Measurements from ENCODE around the gene DYNLT2B.
"Not testable (repeated sequence)": the region's sequence is repeated elsewhere in the genome, so short reads cannot be mapped to it uniquely, and the experiment has no call there.

Gene DYNLT2B

DNA sequence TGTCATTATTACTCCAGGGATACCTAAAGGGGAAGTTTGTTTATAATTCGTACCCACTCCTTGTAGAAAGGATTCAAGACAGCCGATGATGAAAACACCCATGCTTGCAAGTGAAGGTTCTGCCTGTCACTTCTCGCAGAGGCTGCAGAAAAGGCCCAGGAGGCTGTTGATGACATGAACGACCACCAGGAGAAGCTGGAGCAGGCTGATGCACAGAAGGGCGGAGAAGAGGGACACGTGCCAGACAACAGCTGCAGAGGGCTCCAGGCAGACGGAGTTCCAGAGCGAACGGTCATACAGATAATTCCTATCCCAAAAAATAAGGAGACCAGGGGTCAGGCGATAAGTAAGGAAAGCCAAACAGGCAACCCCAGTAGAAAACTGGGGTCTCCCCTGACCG lies 5.7 kb upstream of the DYNLT2B start:
- DNase-seq (ENCODE audit: low spot score), result no peak

GRCh38 chr3:196323016-196323415 lies 5.0 kb upstream of the DYNLT2B start:
- no peak for DNase-seq (ENCODE audit: low spot score)

GRCh38 chr3:196321162-196321561 lies 3.1 kb upstream of the DYNLT2B start:
- no peak for DNase-seq (ENCODE audit: low spot score)

DNA sequence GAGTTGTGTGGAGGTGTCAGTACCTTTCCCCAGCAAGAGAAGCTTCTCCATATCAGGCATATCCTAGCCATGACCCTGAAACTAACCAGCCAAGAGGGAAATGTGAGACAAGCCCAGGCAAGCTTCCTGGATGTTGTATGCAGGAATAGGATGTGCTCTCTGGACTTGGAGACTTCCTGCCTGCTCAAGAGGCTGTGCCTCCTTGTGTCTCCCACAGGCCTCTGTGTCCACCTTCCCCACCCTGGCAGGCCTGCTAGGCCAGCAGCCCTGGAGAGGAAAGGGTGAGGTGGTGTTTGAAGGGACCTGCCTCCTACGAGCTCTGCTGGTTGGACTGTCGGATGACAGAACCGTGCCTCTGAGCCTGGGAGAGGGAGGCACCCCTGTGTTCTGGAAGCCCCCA lies 2.1 kb upstream of the DYNLT2B start:
- no peak for DNase-seq (ENCODE audit: low spot score)

GRCh38 chr3:196316799-196317686 lies 997 bp downstream of the DYNLT2B start:
- peak; percentile 66 for DNase-seq (ENCODE audit: low spot score)

- no peak for DNase-seq (ENCODE audit: low spot score)
Observed at GRCh38 chr3:196315821-196316220, 2.2 kb downstream of the DYNLT2B start.

DNA sequence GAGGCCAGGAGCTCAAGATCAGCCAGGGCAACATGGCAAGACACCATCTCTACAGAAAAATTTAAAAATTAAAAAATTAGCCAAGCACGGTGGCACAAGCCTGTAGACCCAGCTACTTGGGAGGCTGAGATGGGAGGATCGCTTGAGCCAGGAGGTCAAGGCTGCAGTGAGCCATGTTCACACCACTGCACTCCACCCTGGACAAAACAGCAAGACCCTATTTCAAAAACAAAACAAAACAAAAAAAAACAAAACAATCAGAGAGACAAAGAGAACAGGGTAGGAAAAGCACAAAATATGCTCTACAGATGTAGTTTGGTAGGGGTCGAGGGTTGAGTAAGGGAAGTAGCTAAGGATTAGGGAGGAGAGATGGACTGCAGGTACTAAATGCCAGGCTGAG lies 3.4 kb downstream of the DYNLT2B start:
- DNase-seq (ENCODE audit: low spot score), result no peak

- not testable (repeated sequence) for DNase-seq (ENCODE audit: low spot score)
Observed at GRCh38 chr3:196314086-196314485, 4.0 kb downstream of the DYNLT2B start.

DNA sequence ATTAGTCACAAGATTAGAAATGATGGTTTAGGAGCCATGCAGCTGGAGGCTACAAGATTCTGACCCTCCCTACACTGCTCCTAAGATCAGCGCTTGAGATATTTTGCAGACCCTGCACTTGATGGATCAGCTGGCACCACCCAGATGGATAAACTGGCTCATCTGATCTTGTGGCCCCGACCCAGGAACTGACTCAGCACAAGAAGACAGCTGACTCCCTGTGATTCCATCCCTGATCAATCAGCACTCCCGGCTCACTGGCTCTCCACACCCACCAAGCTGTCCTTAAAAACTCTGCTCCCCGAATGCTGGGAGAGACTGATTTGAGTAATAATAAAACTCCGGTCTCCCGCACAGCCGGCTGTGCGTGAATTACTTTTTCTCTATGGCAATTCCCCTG lies 15.1 kb downstream of the DYNLT2B start:
- DNase-seq (ENCODE audit: low spot score), result not testable (repeated sequence)

DNA sequence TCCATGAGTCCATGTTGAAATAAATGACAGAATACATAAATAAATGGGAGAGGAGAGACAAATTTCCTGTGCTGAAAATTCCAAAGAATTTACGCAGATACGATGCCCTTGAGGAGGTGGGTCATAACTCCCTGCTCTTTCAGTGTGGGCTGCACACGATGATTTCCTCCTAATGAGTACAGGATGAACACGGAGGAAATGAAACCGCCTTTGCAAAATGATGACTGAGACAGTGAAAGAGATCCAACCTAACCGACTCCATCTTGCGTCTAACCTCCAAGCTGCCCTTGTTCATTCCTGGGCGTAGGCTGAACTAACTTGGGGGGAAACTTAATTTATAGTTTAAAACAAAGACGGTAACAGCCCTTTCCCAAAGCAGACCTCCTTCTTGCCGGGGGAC lies 15.5 kb downstream of the DYNLT2B start:
- not testable (repeated sequence) for DNase-seq (ENCODE audit: low spot score)

GRCh38 chr3:196298521-196298920 lies 19.5 kb downstream of the DYNLT2B start:
- no peak for DNase-seq (ENCODE audit: low spot score)

- DNase-seq (ENCODE audit: low spot score), result peak; percentile 57
Observed at GRCh38 chr3:196292286-196292923, 25.6 kb downstream of the DYNLT2B start.

DNA sequence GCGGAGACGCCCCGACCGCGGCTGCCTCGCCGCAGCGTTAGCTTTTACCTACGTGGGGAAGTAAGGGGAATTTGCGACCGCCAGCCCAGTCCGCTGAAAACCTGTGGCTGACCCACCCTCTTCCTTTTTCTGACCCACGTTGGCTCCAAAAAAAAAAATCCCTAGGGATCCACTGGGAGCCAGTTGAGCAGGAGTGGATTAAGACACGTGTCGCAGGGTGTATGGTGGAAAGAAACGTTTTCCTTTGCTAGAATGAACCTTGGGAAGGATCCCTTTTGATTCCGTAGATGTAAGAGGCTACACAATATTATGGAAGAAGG lies 29.9 kb downstream of the DYNLT2B start:
- no peak for DNase-seq (ENCODE audit: low spot score)

DNA sequence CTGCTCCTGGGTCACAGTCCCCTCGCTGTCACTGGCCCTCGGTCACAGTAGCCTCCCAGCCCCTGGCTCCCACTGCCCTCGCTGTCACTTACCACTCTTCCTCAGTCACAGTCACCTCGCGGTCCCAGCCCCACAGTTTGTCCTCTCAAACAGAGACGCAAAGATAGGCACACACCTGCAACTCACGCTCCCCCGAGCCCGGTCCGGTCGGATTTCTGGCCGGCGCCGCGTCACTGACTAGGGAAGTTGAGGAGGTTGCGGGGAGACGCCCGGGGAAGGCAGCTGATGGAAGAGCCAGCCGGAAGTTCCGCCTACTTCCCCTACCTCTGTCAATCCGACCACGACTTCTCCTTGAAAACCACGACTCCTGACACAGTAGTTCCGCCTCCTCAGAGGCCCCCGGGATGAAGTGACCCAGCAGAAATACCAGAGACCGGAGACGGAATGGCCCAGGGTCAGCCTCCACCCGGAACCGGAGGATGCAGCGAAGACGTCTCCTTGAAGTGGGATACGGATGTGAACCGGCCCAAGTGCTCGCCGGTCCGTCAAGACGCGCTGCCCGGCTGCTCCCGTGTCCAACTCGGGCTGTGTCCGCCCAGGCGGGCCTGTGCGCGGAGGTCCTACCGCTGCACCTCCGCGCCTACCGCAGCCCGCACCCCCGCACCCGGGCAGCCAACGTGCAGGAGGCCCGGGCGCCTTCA lies 30.4 kb downstream of the DYNLT2B start, which contains the start of gene PCYT1A:
TSS of gene PCYT1A (minus strand) at position 287 of the 701 bp plus-strand sequence. CDS start 17,195 bp downstream, outside the sequence.
- DNase-seq (ENCODE audit: low spot score), result peak; percentile 86

GRCh38 chr3:196287090-196287439 lies 31.0 kb downstream of the DYNLT2B start:
- peak; percentile 28 for DNase-seq (ENCODE audit: low spot score)

GRCh38 chr3:196284396-196284795 lies 33.6 kb downstream of the DYNLT2B start:
- DNase-seq (ENCODE audit: low spot score), result no peak

GRCh38 chr3:196281962-196282361 lies 36.1 kb downstream of the DYNLT2B start:
- no peak for DNase-seq (ENCODE audit: low spot score)

GRCh38 chr3:196280689-196281440 lies 37.2 kb downstream of the DYNLT2B start:
- no peak for DNase-seq (ENCODE audit: low spot score)

- DNase-seq (ENCODE audit: low spot score), result no peak
Observed at GRCh38 chr3:196275126-196275525, 42.9 kb downstream of the DYNLT2B start.

DNA sequence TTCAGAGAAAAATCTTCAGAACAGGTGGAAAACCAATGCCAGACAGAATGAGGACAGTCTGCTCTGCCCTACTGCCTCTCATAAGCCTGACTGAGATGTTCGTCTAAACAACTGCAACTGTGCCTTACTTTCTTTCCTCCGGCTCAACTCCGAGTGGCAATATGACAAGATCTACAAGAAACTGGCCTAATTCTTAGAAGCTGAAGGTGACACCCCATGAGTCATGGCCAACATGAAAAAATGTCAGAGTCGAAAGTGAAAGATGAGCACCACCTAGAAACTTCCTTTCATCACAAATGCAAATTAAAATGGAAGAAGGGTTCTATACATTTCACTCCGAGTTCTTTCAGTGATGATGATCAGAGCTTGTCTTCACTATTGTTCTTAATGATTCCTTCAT lies 43.5 kb downstream of the DYNLT2B start:
- DNase-seq (ENCODE audit: low spot score), result peak; percentile 31

DNA sequence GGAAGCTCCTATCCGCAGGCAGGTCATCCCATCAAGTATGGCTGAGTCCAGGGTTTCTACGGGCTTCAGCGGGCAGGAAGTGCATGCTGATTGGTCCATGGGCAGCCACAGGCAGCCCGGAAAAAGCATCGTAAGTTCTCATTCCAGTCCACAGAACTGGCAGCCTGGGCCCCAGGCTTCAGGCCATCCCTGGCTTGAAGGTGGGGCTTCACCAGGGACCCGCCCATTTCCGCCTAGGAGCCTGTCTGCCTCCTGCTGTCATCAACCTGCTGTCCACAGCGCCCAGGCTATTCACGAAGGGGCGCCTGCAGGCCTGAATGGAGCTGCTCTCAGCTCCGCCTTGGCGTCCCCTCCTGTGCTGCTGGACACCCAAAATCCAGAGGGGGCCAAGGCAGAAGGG lies 44.4 kb downstream of the DYNLT2B start:
- no peak for DNase-seq (ENCODE audit: low spot score)

DNA sequence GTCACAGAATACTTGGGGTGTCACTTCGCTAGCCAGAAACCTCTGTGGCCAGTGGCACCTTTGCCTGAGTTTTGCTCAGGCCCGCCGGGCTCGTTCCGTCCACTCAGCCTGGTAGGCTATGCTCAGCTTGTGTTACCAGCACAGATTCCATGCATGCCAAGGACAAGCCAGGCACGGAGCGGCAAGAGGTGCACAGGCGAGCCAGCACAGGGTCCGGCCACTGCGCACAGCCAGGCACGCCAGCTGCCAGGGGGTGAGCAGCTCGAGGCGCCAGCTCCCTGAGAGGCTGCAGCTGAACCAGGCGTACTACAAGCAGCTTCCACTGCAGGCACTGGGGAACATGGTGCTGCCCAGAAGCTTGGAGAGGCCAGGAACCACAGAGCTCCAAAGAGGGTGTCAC lies 45.2 kb downstream of the DYNLT2B start:
- no peak for DNase-seq (ENCODE audit: low spot score)

Data from germinal center (tissue), 1 donor.